ENCODE results near the gene CCDC34.

CCDC34 gene, protein sequence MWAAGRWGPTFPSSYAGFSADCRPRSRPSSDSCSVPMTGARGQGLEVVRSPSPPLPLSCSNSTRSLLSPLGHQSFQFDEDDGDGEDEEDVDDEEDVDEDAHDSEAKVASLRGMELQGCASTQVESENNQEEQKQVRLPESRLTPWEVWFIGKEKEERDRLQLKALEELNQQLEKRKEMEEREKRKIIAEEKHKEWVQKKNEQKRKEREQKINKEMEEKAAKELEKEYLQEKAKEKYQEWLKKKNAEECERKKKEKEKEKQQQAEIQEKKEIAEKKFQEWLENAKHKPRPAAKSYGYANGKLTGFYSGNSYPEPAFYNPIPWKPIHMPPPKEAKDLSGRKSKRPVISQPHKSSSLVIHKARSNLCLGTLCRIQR

DNA sequence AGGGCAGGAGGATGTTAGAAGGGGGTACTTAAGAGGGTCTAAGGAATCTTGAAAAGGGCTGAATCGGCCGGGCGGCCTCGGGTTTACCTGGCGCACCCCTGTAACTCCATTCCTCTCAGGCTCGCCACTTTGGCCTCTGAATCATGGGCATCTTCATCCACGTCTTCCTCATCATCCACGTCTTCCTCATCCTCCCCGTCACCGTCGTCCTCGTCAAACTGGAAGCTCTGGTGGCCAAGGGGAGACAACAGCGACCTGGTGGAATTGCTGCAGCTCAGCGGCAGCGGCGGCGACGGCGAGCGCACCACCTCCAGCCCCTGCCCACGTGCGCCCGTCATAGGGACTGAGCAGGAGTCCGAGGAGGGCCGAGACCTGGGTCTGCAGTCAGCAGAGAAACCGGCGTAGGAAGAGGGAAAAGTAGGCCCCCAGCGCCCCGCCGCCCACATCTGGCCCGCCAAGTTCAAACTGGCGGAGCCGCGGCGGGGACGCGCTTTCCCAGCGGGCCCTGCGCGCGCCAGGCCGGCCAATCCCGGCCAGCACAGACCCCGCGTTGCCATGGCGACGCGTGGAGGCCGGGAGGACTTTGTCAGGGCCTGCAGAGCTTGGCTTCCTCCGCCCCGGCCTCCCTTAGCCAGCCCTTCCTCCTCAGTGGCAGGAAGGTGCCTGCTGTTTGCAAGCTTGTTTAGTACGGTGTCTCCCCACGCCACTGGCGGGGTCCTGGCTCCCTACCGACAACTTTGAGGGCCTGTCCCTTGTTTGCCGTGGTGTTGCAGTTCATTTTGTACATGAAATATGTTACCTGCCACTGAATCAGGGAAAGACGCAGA lies at the start of gene CCDC34:
Gene CCDC34, minus strand, starts transcription at position 467 of the 827 bp plus-strand sequence. Its CDS starts 21 bp downstream, at position 446.
- Histone ChIP-seq H3K27ac (ENCODE audit: low read length) (peak within 1 kb of the TSS; percentile 28), H3K36me3 (ENCODE audit: control insufficient read depth in 1 of 2, insufficient read depth in 2 of 2, low read length in 2 of 2) (peaks cover 0 to 4% of the 10 kb centered on the region in 2 donors), H3K9me3 (ENCODE audit: control insufficient read depth in 1 of 2, low read length in 2 of 2) (no peaks in the 10 kb centered on the region), H3K4me1 (ENCODE audit: control insufficient read depth in 1 of 2, insufficient read depth in 2 of 2, low read length in 2 of 2) (peaks cover 0 to 11% of the 10 kb centered on the region in 2 donors), H3K27me3 (ENCODE audit: low read depth, low read length) (no peaks in the 10 kb centered on the region), H3K4me3 (ENCODE audit: low read depth in 1 of 2, low read length in 2 of 2) (peak within 1 kb of the TSS; percentile 80 to 96)

DNA sequence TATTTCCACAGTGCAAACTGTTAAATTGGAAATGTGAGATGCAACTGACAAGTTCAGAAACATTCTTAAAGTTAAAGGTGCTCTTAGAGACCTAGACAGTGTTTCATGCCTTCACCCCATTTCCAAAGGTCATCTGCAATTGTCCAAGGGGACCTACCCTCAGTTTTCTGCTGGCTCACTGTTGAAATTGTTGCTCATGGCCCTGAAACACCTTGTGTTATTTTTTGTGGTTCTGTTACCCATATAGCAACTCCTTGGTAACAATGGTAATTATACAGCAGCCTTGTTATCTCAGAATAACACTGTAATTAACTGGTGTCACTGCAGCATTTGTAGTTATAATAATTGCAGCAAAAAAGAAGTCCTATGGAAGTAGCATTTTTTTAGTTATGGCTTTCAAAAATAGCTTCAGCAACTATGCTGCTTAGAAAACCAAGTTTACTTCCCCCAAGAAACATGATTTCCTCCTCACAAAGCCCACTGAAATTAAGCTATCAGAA lies 49.2 kb upstream of the CCDC34 start:
- Histone ChIP-seq H3K4me3 (ENCODE audit: low read depth in 1 of 2, low read length in 2 of 2) (no peak overlapping the region), H3K27me3 (ENCODE audit: low read depth, low read length) (no peaks in the 10 kb centered on the region), H3K9me3 (ENCODE audit: control insufficient read depth in 1 of 2, low read length in 2 of 2) (no peaks in the 10 kb centered on the region), H3K4me1 (ENCODE audit: control insufficient read depth in 1 of 2, insufficient read depth in 2 of 2, low read length in 2 of 2) (peaks cover 0 to 3% of the 10 kb centered on the region in 2 donors), H3K27ac (ENCODE audit: low read length) (no peak overlapping the region), H3K36me3 (ENCODE audit: control insufficient read depth in 1 of 2, insufficient read depth in 2 of 2, low read length in 2 of 2) (no peaks in the 10 kb centered on the region)

DNA sequence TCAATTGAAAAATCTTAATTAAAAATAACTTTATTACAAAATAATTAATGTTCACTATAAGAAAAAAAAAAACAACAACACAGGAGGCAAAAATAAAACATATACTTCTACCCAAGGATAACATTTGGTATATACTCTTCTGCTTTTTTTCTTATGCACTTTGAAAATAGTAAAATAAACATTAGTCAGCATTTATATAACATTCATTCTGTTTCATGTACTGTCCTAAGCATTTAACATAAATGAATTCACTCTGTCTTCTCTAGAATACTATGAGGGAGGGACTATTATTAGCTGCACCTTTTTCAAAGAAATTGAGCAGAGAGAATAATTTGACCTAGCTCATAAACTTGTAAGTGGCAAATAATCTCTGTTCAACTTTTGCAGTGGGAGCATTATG lies 48.3 kb upstream of the CCDC34 start:
- H3K27me3 ChIP-seq (ENCODE audit: low read depth, low read length): no peaks in the 10 kb centered on the region
- peaks cover 0 to 3% of the 10 kb centered on the region in 2 donors for H3K4me1 ChIP-seq (ENCODE audit: control insufficient read depth in 1 of 2, insufficient read depth in 2 of 2, low read length in 2 of 2)
- H3K9me3 ChIP-seq (ENCODE audit: control insufficient read depth in 1 of 2, low read length in 2 of 2): no peaks in the 10 kb centered on the region
- H3K27ac ChIP-seq (ENCODE audit: low read length): no peak overlapping the region
- H3K4me3 ChIP-seq (ENCODE audit: low read depth in 1 of 2, low read length in 2 of 2): no peak overlapping the region
- no peaks in the 10 kb centered on the region for H3K36me3 ChIP-seq (ENCODE audit: control insufficient read depth in 1 of 2, insufficient read depth in 2 of 2, low read length in 2 of 2)

DNA sequence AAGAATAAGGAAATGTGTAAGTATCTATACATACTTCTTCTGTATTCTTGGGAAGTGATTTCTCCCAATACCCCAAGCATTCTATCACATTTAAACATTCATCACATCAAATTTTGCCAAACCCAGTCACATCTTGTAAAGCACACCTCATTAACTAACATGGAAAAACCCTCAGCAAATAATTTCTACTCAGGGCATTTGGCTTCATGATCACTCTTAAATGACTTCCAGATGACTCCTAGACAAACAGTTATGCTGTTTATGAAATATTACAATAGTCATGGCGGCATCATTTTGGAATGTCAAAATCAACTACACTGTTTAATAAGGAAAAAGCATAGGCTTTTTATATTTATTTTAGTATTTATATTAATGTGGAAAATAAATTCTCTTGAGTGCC lies 47.3 kb upstream of the CCDC34 start:
- Histone ChIP-seq H3K9me3 (ENCODE audit: control insufficient read depth in 1 of 2, low read length in 2 of 2) (no peaks in the 10 kb centered on the region), H3K27me3 (ENCODE audit: low read depth, low read length) (no peaks in the 10 kb centered on the region), H3K4me1 (ENCODE audit: control insufficient read depth in 1 of 2, insufficient read depth in 2 of 2, low read length in 2 of 2) (peaks cover 0 to 3% of the 10 kb centered on the region in 2 donors), H3K36me3 (ENCODE audit: control insufficient read depth in 1 of 2, insufficient read depth in 2 of 2, low read length in 2 of 2) (no peaks in the 10 kb centered on the region), H3K4me3 (ENCODE audit: low read depth in 1 of 2, low read length in 2 of 2) (no peak overlapping the region), H3K27ac (ENCODE audit: low read length) (no peak overlapping the region)

DNA sequence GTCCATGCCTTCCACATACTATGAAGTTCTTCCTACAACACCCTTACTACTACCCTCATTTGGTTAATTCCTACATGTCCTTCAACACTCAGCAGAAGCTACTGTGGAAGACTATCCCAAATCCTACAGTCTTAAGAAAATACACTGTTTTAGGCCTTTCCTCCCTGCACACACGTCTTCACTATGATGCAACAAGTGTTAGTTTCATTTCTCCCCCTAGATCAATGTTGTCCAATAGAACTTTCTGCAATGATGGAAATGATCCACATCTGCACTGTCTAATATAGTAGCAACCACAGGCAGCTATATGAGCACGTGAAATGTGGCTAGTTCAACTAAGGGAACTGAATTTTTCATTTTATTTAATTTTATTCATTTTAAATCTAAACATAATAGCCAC lies 46.7 kb upstream of the CCDC34 start:
- no peaks in the 10 kb centered on the region for H3K27me3 ChIP-seq (ENCODE audit: low read depth, low read length)
- no peaks in the 10 kb centered on the region for H3K4me1 ChIP-seq (ENCODE audit: control insufficient read depth in 1 of 2, insufficient read depth in 2 of 2, low read length in 2 of 2)
- no peak overlapping the region for H3K27ac ChIP-seq (ENCODE audit: low read length)
- H3K9me3 ChIP-seq (ENCODE audit: control insufficient read depth in 1 of 2, low read length in 2 of 2): no peaks in the 10 kb centered on the region
- H3K4me3 ChIP-seq (ENCODE audit: low read depth in 1 of 2, low read length in 2 of 2): no peak overlapping the region
- no peaks in the 10 kb centered on the region for H3K36me3 ChIP-seq (ENCODE audit: control insufficient read depth in 1 of 2, insufficient read depth in 2 of 2, low read length in 2 of 2)

DNA sequence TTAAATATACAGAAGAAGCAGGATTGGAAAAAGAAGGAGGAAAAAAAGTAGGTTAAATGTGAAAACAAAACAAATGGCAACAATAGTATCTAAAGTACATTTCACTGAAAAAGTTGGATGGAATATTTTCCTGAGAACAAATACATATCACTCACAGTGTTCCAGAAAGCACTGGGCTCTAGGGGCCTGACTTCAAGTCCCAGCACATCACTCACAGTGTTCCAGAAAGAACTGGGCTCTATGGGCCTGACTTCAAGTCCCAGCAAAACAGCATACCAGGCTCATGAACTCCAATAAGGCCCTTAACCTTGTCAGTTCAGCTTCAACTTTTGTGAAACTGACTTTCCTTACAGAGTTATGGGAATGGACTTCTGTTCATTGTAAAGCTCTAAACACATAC lies 46.0 kb upstream of the CCDC34 start:
- Histone ChIP-seq H3K27ac (ENCODE audit: low read length) (no peak overlapping the region), H3K27me3 (ENCODE audit: low read depth, low read length) (no peaks in the 10 kb centered on the region)

DNA sequence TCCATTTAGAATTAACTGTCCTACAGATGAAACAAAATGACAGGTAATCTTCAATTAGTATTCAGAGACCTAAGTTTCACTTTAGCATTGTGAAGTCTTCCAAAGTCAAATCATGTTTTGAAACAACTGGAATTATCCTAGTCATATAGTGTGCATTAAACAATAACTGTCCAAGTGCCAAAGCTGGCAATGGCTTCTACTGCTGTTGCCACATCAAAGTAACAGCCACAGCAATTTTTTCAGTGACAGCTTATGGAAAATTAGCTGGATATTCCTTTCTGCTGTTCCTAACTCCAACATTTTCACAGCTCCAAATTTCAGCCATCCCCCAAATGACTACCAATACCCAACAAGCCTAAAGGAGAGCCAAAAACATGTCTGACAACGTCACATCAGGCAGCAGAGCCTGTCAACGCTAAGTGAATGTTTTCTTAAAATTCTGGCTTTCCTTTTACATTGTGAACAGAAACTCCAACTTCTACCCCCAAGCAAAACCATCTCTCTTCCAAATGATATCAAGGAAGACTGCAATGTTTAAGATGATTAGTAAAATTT lies 45.3 kb upstream of the CCDC34 start:
- H3K27ac ChIP-seq (ENCODE audit: low read length): no peak overlapping the region
- no peaks in the 10 kb centered on the region for H3K9me3 ChIP-seq (ENCODE audit: control insufficient read depth in 1 of 2, low read length in 2 of 2)
- H3K27me3 ChIP-seq (ENCODE audit: low read depth, low read length): no peaks in the 10 kb centered on the region
- H3K4me3 ChIP-seq (ENCODE audit: low read depth in 1 of 2, low read length in 2 of 2): no peak overlapping the region
- no peaks in the 10 kb centered on the region for H3K36me3 ChIP-seq (ENCODE audit: control insufficient read depth in 1 of 2, insufficient read depth in 2 of 2, low read length in 2 of 2)
- no peaks in the 10 kb centered on the region for H3K4me1 ChIP-seq (ENCODE audit: control insufficient read depth in 1 of 2, insufficient read depth in 2 of 2, low read length in 2 of 2)

More for the DNA sequence above, 46.0 kb upstream of the CCDC34 start:
- Histone ChIP-seq H3K36me3 (ENCODE audit: control insufficient read depth in 1 of 2, insufficient read depth in 2 of 2, low read length in 2 of 2) (no peaks in the 10 kb centered on the region), H3K4me3 (ENCODE audit: low read depth in 1 of 2, low read length in 2 of 2) (no peak overlapping the region), H3K9me3 (ENCODE audit: control insufficient read depth in 1 of 2, low read length in 2 of 2) (no peaks in the 10 kb centered on the region), H3K4me1 (ENCODE audit: control insufficient read depth in 1 of 2, insufficient read depth in 2 of 2, low read length in 2 of 2) (no peaks in the 10 kb centered on the region)

DNA sequence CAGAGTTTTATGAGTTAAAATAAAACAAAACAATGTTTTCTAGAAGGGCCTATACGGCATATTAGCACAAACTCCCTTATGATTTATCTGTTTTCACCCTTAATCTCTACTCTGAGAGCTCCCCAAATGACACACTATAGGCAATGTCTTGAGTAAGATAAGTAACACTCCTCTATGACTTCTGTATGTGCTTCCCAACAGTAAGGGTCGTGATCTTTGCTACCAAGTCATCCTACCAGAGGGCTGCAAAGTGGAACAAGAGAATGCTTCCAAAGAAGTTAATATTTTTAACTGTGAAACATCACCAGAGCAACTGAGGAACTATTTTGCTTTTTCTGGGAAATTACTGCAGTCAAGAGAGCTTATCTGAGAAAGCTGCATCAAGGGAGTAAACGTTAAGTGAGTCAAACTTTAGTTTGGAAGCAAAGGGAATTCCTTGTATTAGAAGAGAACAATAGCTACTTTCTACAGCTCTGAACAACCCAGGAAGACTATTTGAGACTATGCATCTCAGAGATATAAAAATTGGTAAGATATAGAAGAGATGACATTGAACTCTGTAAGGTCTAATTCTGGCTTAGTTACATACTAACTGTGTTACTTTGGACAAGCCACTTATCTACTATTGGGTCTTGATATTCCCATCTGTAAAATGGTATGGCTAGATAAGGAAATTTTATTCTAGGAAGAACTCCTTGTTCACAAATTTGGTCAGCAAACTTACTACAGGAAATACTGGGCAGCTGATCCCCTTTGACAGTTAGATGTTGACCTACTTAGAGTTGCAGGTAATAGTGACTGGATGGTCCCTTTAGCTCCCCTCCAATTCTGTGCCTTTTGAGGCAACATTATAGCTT lies 43.7 kb upstream of the CCDC34 start:
- Histone ChIP-seq H3K4me3 (ENCODE audit: low read depth in 1 of 2, low read length in 2 of 2) (no peak overlapping the region), H3K27me3 (ENCODE audit: low read depth, low read length) (no peaks in the 10 kb centered on the region), H3K9me3 (ENCODE audit: control insufficient read depth in 1 of 2, low read length in 2 of 2) (no peaks in the 10 kb centered on the region), H3K27ac (ENCODE audit: low read length) (no peak overlapping the region), H3K4me1 (ENCODE audit: control insufficient read depth in 1 of 2, insufficient read depth in 2 of 2, low read length in 2 of 2) (no peaks in the 10 kb centered on the region), H3K36me3 (ENCODE audit: control insufficient read depth in 1 of 2, insufficient read depth in 2 of 2, low read length in 2 of 2) (no peaks in the 10 kb centered on the region)

DNA sequence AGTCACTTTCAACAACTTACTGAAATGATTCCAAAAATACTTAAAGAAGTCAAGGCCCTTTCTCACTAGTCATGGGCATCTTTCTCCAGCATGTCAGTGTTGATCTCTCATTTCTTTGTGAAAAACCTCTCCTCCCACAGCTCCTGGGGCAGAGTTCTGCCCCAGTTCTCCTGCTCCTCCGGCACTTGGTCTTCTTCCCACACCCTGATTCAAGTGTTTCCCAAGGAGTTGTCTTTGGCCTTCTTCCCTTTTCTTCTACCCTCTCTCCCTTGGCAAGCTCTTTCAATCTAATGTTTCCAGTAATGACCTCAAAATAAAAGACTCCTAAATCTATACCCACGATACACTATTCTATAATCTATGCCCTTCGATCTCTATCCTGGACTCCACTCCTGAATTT lies 42.1 kb upstream of the CCDC34 start:
- no peaks in the 10 kb centered on the region for H3K36me3 ChIP-seq (ENCODE audit: control insufficient read depth in 1 of 2, insufficient read depth in 2 of 2, low read length in 2 of 2)
- no peaks in the 10 kb centered on the region for H3K4me1 ChIP-seq (ENCODE audit: control insufficient read depth in 1 of 2, insufficient read depth in 2 of 2, low read length in 2 of 2)
- H3K4me3 ChIP-seq (ENCODE audit: low read depth in 1 of 2, low read length in 2 of 2): no peak overlapping the region
- H3K9me3 ChIP-seq (ENCODE audit: control insufficient read depth in 1 of 2, low read length in 2 of 2): no peaks in the 10 kb centered on the region
- H3K27ac ChIP-seq (ENCODE audit: low read length): no peak overlapping the region
- H3K27me3 ChIP-seq (ENCODE audit: low read depth, low read length): no peaks in the 10 kb centered on the region

DNA sequence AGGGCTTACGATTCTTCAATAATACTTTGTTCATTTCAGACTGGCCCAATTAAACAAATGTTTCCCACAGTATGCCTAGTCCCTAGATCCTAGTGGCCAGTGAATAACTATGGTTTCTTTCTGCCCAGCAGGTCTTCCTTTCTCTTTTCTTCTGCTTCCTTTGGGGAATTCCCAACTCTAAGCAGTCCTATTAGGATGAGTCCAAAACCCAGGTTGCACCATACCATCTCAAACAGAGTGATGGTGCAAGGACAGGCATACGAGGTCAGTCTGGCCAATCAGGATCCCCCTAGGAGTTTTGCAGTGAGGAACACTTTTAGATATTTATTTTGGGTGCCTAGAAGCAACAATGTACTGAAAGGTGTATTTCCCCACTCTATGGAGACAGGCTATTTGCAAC lies 41.4 kb upstream of the CCDC34 start:
- Histone ChIP-seq H3K36me3 (ENCODE audit: control insufficient read depth in 1 of 2, insufficient read depth in 2 of 2, low read length in 2 of 2) (no peaks in the 10 kb centered on the region), H3K4me1 (ENCODE audit: control insufficient read depth in 1 of 2, insufficient read depth in 2 of 2, low read length in 2 of 2) (no peaks in the 10 kb centered on the region), H3K9me3 (ENCODE audit: control insufficient read depth in 1 of 2, low read length in 2 of 2) (no peaks in the 10 kb centered on the region), H3K4me3 (ENCODE audit: low read depth in 1 of 2, low read length in 2 of 2) (no peak overlapping the region), H3K27ac (ENCODE audit: low read length) (no peak overlapping the region), H3K27me3 (ENCODE audit: low read depth, low read length) (no peaks in the 10 kb centered on the region)

Measured in muscle layer of duodenum (tissue), 2 donors.